Measurements from ENCODE around the gene SCAF8. TPM values are rescaled to one million over a fixed set of nuclear protein-coding genes. Genes with fewer than 3 reads are reported as not detected.

The SCAF8 gene
- polyA plus RNA-seq, 1 of the 3 experiments (the other 2 are of a cell fraction) = 11.0 TPM

DNA sequence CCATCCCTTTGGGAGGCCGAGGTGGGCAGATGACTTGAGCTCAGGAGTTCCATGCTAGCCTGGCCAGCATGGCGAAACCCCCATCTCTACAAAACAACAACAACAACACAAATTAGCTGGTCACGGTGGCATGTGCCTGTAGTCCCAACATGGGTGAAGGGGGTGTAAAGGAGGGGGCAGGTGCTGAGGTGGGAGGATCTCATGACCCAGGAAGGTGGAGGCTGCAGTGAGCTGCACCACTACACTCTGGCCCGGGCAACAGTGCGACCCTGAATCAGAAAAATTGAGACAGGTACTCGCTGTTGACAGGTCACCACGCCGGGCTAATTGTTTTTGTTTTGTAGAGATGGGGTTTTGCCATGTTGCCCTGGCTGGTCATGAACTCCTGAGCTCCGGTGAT is 4.2 kb downstream of the SCAF8 start:
- no peak overlapping the region for H3K9ac ChIP-seq
- H3K9me3 ChIP-seq = no peaks in the 10 kb centered on the region
- DNase-seq = no peak
- H3K27me3 ChIP-seq (ENCODE audit: insufficient read depth) = no peaks in the 10 kb centered on the region
- H3K27ac ChIP-seq (ENCODE audit: low read depth in 2 of 2, low read length in 1 of 2) = no peak overlapping the region
- H4K20me1 ChIP-seq (ENCODE audit: insufficient read depth) = peaks cover 83% of the 10 kb centered on the region
- POLR2A ChIA-PET = no interaction called here
- TF ChIP-seq EZH2phosphoT487 (IDR thresholded peaks at IDR 0.05; ENCODE audit: borderline replicate concordance, low read depth) (no peak), TCF12 (IDR thresholded peaks at IDR 0.05) (no peak), NRF1 (IDR thresholded peaks at IDR 0.05; ENCODE audit: low read depth, low read length) (no peak), CHD2 (IDR thresholded peaks at IDR 0.05; ENCODE audit: low read length, partially characterized antibody) (no peak), YY1 (IDR thresholded peaks at IDR 0.05; ENCODE audit: low read depth) (no peak), JUND (IDR thresholded peaks at IDR 0.05) (no peak), EP300 (IDR thresholded peaks at IDR 0.05; ENCODE audit: borderline replicate concordance in 1 of 2, low read depth in 1 of 2, low read length in 1 of 2) (no peak), GATA2 (CRISPR knock-in tag; IDR thresholded peaks at IDR 0.05) (no peak)
- TF ChIP-seq, protein P1, sequence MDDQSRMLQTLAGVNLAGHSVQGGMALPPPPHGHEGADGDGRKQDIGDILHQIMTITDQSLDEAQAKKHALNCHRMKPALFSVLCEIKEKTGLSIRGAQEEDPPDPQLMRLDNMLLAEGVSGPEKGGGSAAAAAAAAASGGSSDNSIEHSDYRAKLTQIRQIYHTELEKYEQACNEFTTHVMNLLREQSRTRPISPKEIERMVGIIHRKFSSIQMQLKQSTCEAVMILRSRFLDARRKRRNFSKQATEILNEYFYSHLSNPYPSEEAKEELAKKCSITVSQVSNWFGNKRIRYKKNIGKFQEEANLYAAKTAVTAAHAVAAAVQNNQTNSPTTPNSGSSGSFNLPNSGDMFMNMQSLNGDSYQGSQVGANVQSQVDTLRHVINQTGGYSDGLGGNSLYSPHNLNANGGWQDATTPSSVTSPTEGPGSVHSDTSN (IDR thresholded peaks at IDR 0.05) = no peak
- TF ChIP-seq, protein P2, sequence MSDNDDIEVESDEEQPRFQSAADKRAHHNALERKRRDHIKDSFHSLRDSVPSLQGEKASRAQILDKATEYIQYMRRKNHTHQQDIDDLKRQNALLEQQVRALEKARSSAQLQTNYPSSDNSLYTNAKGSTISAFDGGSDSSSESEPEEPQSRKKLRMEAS (IDR thresholded peaks at IDR 0.05; ENCODE audit: low read depth) = no peak
- TF ChIP-seq, protein P3, sequence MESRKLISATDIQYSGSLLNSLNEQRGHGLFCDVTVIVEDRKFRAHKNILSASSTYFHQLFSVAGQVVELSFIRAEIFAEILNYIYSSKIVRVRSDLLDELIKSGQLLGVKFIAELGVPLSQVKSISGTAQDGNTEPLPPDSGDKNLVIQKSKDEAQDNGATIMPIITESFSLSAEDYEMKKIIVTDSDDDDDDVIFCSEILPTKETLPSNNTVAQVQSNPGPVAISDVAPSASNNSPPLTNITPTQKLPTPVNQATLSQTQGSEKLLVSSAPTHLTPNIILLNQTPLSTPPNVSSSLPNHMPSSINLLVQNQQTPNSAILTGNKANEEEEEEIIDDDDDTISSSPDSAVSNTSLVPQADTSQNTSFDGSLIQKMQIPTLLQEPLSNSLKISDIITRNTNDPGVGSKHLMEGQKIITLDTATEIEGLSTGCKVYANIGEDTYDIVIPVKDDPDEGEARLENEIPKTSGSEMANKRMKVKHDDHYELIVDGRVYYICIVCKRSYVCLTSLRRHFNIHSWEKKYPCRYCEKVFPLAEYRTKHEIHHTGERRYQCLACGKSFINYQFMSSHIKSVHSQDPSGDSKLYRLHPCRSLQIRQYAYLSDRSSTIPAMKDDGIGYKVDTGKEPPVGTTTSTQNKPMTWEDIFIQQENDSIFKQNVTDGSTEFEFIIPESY (IDR thresholded peaks at IDR 0.05; ENCODE audit: borderline replicate concordance, low read depth) = no peak
- CTCF ChIA-PET = interaction anchor here (1.1 to 2.2 kb wide), 3 partner anchors 10 to 68 kb away, joined by 3 to 5 read pairs (median 5); no protein-coding TSS in a partner anchor
- H3K36me3 ChIP-seq (replicated peaks in 1 of 2; ENCODE audit: control insufficient read depth in 1 of 2, insufficient read depth in 2 of 2, low read length in 1 of 2) = peaks cover 9 to 13% of the 10 kb centered on the region in 2 experiments
- whole genome bisulfite sequencing (ENCODE audit: low lambda C conversion rate) = 95% methylated on average over 4 of the region's 9 CpGs
- H3K4me2 ChIP-seq = no peak overlapping the region
- H3K9me2 ChIP-seq = no peaks in the 10 kb centered on the region
- no peak overlapping the region for H3K4me3 ChIP-seq (ENCODE audit: low read depth in 2 of 2, low read length in 1 of 2)
- H3F3A ChIP-seq (replicated peaks; ENCODE audit: insufficient read depth) = peaks cover 8% of the 10 kb centered on the region
- peaks cover 6 to 10% of the 10 kb centered on the region in 2 experiments; a peak in 3 of 4 replicates for H3K4me1 ChIP-seq (ENCODE audit: control insufficient read depth in 1 of 2, insufficient read depth in 2 of 2, low read depth in 1 of 2, low read length in 1 of 2)
- no peak overlapping the region for H2AFZ ChIP-seq (ENCODE audit: low read depth)
- peaks cover 84% of the 10 kb centered on the region for H3K79me2 ChIP-seq (ENCODE audit: insufficient read depth)

DNA sequence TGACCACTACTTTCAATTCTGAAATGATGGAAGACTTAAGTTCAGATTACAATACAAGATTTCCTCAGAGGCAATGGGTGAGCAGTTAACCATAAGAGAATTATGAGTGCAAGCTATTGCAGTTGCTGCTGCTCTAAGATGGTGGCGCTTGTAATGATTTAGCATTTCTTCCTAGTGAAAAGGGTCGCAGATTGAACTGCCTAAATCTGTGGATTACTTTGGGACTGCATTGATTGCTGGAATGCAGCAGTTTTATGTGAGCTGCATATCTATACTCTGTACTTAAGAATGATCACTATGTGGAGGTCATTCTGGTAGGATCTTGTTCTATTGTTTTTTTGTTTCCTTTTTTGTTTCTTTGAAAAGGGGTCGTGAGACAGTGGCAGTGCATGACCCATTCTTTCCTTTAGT is 5.3 kb downstream of the SCAF8 start:
- Histone ChIP-seq H3K27me3 (ENCODE audit: insufficient read depth) (no peaks in the 10 kb centered on the region), H3K9me3 (no peaks in the 10 kb centered on the region), H2AFZ (ENCODE audit: low read depth) (no peak overlapping the region), H3K4me3 (ENCODE audit: low read depth in 2 of 2, low read length in 1 of 2) (no peak overlapping the region), H3K4me2 (peak overlapping the region; percentile 6; the same call in 1 of the 2 replicates), H3F3A (replicated peaks; ENCODE audit: insufficient read depth) (peaks cover 4% of the 10 kb centered on the region), H3K27ac (ENCODE audit: low read depth in 2 of 2, low read length in 1 of 2) (no peak overlapping the region), H3K4me1 (ENCODE audit: control insufficient read depth in 1 of 2, insufficient read depth in 2 of 2, low read depth in 1 of 2, low read length in 1 of 2) (peaks cover 6 to 8% of the 10 kb centered on the region in 2 experiments; a peak in 3 of 4 replicates), H4K20me1 (ENCODE audit: insufficient read depth) (peaks cover 94% of the 10 kb centered on the region), H3K9me2 (no peaks in the 10 kb centered on the region), H3K36me3 (replicated peaks in 1 of 2; ENCODE audit: control insufficient read depth in 1 of 2, insufficient read depth in 2 of 2, low read length in 1 of 2) (peaks cover 9 to 13% of the 10 kb centered on the region in 2 experiments), H3K79me2 (ENCODE audit: insufficient read depth) (peaks cover 95% of the 10 kb centered on the region), H3K9ac (no peak overlapping the region)
- ChIA-PET CTCF (interaction anchor here (0.9 to 2.2 kb wide), 3 partner anchors 8 to 67 kb away, joined by 3 to 5 read pairs (median 5); no protein-coding TSS in a partner anchor), POLR2A (no interaction called here)
- no peak for DNase-seq
- 89% methylated on average over 3 of the region's 3 CpGs for WGBS (ENCODE audit: low lambda C conversion rate)
- TF ChIP-seq, protein P2 (IDR thresholded peaks at IDR 0.05; ENCODE audit: low read depth) = no peak
- no peak for TF ChIP-seq RAD21 (IDR thresholded peaks at IDR 0.05; ENCODE audit: low read length)
- TF ChIP-seq RXRA (IDR thresholded peaks at IDR 0.05; ENCODE audit: borderline replicate concordance, low read depth) = no peak
- TF ChIP-seq, protein P4, sequence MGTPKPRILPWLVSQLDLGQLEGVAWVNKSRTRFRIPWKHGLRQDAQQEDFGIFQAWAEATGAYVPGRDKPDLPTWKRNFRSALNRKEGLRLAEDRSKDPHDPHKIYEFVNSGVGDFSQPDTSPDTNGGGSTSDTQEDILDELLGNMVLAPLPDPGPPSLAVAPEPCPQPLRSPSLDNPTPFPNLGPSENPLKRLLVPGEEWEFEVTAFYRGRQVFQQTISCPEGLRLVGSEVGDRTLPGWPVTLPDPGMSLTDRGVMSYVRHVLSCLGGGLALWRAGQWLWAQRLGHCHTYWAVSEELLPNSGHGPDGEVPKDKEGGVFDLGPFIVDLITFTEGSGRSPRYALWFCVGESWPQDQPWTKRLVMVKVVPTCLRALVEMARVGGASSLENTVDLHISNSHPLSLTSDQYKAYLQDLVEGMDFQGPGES (IDR thresholded peaks at IDR 0.05; ENCODE audit: low read depth, low read length) = no peak
- no peak for TF ChIP-seq EP300 (IDR thresholded peaks at IDR 0.05; ENCODE audit: borderline replicate concordance in 1 of 2, low read depth in 1 of 2, low read length in 1 of 2)
- no peak for TF ChIP-seq RCOR1 (IDR thresholded peaks at IDR 0.05; ENCODE audit: low read length)
- TF ChIP-seq, protein P3 (IDR thresholded peaks at IDR 0.05; ENCODE audit: borderline replicate concordance, low read depth) = no peak
- TF ChIP-seq GABPA (IDR thresholded peaks at IDR 0.05; ENCODE audit: low read depth) = no peak
- TF ChIP-seq, protein P5, sequence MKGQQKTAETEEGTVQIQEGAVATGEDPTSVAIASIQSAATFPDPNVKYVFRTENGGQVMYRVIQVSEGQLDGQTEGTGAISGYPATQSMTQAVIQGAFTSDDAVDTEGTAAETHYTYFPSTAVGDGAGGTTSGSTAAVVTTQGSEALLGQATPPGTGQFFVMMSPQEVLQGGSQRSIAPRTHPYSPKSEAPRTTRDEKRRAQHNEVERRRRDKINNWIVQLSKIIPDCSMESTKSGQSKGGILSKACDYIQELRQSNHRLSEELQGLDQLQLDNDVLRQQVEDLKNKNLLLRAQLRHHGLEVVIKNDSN (IDR thresholded peaks at IDR 0.05; ENCODE audit: borderline replicate concordance, low read depth) = no peak
- no peak for TF ChIP-seq FOSL2 (IDR thresholded peaks at IDR 0.05; ENCODE audit: borderline replicate concordance, low read depth)
- TF ChIP-seq, protein P1 (IDR thresholded peaks at IDR 0.05) = no peak

Data from SK-N-SH (cell line).